ENCODE results near the gene METTL8. TPM values are rescaled to one million over a fixed set of nuclear protein-coding genes. Genes with fewer than 3 reads are reported as not detected.

Gene METTL8, protein sequence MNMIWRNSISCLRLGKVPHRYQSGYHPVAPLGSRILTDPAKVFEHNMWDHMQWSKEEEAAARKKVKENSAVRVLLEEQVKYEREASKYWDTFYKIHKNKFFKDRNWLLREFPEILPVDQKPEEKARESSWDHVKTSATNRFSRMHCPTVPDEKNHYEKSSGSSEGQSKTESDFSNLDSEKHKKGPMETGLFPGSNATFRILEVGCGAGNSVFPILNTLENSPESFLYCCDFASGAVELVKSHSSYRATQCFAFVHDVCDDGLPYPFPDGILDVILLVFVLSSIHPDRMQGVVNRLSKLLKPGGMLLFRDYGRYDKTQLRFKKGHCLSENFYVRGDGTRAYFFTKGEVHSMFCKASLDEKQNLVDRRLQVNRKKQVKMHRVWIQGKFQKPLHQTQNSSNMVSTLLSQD
- 17.1 and 17.5 TPM in 2 replicates for total RNA-seq

DNA sequence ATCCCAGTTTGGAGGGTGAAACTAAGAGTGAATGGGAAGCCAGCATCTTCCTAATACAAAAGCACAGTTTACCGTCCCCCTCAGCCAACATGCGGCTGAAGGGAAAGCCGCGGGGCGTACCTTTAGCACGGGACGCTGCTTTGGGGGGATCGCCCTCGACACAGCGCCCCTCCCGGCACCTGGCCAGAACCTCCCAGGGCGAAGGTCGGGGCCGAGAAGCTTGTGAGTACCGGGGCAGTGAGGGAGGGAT lies at the start of gene METTL8:
Gene METTL8 (minus strand): TSS at position 228 of the 250 bp plus-strand sequence. CDS start 41,805 bp downstream, outside the sequence.

DNA sequence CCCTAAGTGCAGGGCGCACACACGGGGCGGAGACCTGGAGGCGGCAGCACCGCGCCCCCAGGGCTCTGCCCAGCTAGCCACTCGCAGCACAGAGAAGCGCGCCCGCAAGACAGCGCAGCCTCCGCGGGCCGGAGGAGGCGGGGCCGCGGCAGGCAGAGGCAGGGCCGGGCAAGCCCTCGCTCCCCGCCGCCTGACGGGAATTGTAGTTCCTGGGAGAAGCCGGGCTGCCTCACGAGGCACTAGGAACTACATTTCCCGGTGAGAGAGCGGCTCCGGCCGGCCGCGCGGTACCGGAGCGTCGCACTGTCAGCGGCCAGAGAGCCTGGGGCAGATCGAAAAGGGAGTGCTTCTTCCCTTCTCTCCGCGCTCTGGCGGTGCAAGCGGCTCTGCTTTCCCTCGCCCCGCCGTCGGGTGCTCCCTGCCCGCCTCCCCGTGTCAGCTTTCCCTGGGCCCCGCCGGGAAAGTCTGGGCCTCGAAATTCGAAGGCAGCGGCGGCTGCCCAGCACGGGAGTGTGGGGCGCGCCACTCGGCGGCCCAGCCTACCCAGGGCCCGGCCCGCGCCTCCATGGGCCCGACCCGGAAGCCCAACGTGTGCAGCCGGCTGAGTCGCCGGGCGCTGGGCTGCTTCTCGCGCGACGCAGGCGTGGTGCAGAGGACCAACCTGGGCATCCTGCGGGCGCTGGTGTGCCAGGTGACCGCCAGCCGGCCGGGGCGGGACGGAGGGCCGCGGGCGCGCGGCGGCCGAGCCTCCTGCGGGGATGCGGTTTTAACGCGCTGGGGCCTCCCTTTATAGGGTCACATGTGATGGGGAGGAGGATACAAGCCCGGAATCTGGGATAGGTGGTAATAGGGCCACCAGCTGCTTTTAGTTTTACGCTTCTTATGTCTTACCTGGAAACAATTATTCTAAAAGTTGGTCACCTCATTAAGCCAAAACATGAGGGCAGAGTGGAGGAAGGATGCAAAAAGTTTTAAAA lies 511 bp upstream of the METTL8 start, which contains the start of gene DCAF17:
Gene DCAF17 (plus strand): TSS at position 214 of the 977 bp plus-strand sequence. CDS start 352 bp downstream, at position 566.

Other genes starting within 250 kb of the METTL8 start
- gene DCAF17, start 236 bp upstream of the METTL8 start, total RNA-seq: 8.2 and 11.6 TPM in 2 replicates
- gene CYBRD1, start 88.5 kb upstream of the METTL8 start, total RNA-seq: 319 and 355 TPM in 2 replicates